Right ventricle myocardium inferior (tissue), 1 donor: Measurements from ENCODE around the gene PSMD13. TPM values are rescaled to one million over a fixed set of nuclear protein-coding genes. Genes with fewer than 3 reads are reported as not detected.
A peak's percentile ranks its signal among the peaks of the same experiment; 100 is the strongest.
"Not testable (repeated sequence)": the region's sequence is repeated elsewhere in the genome, so short reads cannot be mapped to it uniquely, and the experiment has no call there.

ENCODE experiments used
- ATAC-seq: fragments of 200-7000 bp; cut with Tn5 transposase; one replicate; pipeline ENCODE4 v1.9.1; 2020; ENCODE audit warnings: mild to moderate bottlenecking, moderate library complexity
- DNase-seq: peaks from one replicate; pipeline ENCODE4 v3.0.0; 2021; ENCODE audit errors: missing footprints
- intact Hi-C: fragments of 100-400 bp; cut with DNase I; formaldehyde crosslinking; loops from one replicate; pipeline ENCODE4 v1.11.0; 2022
- total RNA-seq: library from RNA; stranded (reverse); fragmentation: NEBNext Ultra II Directional; extraction: Animal tissue kit (Norgen Biotek cat#: 25700); gene quantifications from one replicate; pipeline ENCODE4 v1.2.1, GENCODE V29; 2021
- donor health status: DM: no; HTN: yes; CAD: no; lungs with severe emphysema.

The PSMD13 gene
- total RNA-seq, 1 donor from 2014 or later = 91.7 TPM

- peak; percentile 87 for DNase-seq
- no peak for ATAC-seq
- intact Hi-C loops = no loop called here
Measured at GRCh38 chr11:280706-281485, 44.1 kb downstream of the PSMD13 start.

GRCh38 chr11:281486-282161, 44.8 kb downstream of the PSMD13 start:
- ATAC-seq (no peak), DNase-seq (no peak)
- intact Hi-C loops = no loop called here

- no peak for DNase-seq
- intact Hi-C loops = no loop called here
- no peak for ATAC-seq
Measured at GRCh38 chr11:282171-282570, 45.4 kb downstream of the PSMD13 start.

DNA sequence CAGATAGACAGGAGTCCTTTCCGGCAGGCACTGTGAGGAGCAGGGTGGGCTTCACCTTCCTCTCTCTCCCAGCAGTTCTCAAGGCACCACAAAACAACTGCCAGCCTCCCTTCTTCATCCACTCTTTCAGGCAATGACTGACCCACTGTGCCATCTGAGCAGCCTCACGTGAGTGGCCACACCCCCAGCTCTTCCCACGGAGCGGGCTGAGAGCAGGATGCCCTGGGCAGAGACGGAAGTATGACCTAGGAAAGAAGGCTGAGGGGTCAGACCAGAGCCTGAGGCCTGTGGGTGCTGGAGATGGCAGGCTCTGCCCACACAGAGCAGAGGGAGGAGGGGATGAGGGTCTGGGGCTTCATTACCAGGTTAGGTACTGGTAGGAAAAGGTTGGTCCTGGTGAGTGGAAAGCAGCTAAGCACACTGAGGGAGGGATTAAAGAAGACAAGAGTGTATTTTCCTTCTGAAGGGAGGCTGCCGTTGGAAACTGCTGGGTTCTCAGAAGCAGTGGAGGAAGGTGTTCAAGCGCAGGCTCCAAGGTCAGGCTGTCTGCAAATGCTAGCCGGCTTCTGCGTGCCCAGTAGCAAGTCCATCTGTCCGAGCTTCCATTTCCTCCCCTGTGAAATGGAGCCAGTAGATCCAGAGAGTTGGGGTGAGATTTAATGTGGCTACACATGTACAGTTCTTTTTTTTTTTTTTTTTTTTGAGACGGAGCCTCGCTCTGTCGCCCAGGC, 46.0 kb downstream of the PSMD13 start:
- ATAC-seq (no peak), DNase-seq (no peak)

DNA sequence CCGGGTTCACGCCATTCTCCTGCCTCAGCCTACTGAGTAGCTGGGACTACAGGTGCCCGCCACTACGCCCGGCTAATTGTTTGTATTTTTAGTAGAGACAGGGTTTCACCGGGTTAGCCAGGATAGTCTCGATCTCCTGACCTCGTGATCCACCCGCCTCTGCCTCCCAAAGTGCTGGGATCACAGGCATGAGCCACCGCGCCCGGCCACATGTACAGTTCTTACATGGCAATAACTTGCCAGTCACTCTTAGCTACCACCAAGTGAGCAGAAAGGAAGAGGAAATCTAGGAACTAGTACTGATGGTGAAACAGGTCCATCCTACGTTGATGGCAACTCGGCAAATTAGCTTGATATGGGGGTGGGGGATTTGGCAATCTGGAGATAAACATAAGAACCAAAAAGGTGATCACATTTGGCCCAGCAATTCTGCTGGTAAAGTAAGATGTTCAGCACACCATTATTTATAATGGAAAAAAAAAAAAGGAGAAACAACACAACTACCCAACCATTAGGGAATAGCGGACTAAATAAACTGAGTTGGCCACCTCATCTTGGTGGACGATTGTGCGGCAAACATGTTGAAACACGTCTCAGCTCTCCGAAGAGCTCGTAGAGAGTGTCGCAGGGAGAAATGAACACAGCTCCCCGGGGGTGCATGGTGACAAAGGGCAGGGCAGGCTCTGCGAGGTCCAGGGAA, 46.8 kb downstream of the PSMD13 start:
- peak; percentile 20 for DNase-seq
- intact Hi-C loops = no loop called here
- no peak for ATAC-seq

More for the DNA sequence above, 46.0 kb downstream of the PSMD13 start:
- intact Hi-C loops = no loop called here

GRCh38 chr11:284105-285020, 47.6 kb downstream of the PSMD13 start:
- intact Hi-C loops = no loop called here
- no peak for ATAC-seq
- DNase-seq = peak; percentile 54

DNA sequence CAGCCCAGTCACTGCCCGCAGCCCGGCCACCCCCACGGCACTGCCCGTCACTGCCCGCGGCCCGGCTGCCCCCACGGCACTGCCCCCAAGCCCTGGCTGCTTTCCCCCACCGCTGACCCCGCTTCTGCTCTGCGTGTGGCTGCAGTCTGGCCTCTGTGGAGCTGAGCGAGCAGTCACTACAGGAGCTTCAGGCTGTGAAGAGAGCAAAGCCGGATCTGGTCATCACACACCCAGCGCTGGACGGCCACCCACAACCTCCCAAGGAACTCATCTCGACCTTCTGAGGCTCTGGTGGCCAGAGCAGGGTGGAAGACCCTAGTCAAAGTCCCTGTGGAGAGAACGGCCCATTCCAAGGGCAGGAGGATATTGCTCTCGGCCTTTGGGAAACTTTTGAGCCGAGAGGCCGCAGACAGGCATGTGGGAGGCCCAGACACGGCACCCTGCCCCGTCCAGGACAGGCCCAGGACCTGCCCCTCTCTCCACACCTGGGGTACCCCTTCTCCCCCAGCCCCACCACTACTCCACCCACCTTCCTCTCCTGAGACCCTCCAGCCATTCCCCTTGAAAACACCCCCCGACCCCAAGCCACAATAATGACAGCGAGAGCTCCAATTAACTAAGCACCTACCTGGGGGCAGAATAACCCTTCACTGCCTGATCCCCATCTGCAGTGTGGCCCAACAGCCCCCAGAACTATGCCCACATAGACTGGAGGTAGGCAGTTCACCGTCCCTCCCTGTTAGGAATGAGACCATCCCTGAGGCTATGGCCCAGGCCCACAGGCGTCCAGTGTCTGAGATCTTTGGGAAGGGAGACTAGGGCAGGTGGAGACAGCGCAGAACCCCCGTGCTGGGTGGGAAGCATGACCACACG, 48.5 kb downstream of the PSMD13 start:
- no peak for ATAC-seq
- intact Hi-C loops = no loop called here
- DNase-seq = peak; percentile 60

GRCh38 chr11:285894-286220, 49.1 kb downstream of the PSMD13 start:
- intact Hi-C loops = no loop called here
- DNase-seq = no peak
- ATAC-seq = no peak

- ATAC-seq, intact Hi-C loops: not testable (repeated sequence)
- DNase-seq = peak; percentile 32
Measured at GRCh38 chr11:286977-287820, 50.4 kb downstream of the PSMD13 start.

DNA sequence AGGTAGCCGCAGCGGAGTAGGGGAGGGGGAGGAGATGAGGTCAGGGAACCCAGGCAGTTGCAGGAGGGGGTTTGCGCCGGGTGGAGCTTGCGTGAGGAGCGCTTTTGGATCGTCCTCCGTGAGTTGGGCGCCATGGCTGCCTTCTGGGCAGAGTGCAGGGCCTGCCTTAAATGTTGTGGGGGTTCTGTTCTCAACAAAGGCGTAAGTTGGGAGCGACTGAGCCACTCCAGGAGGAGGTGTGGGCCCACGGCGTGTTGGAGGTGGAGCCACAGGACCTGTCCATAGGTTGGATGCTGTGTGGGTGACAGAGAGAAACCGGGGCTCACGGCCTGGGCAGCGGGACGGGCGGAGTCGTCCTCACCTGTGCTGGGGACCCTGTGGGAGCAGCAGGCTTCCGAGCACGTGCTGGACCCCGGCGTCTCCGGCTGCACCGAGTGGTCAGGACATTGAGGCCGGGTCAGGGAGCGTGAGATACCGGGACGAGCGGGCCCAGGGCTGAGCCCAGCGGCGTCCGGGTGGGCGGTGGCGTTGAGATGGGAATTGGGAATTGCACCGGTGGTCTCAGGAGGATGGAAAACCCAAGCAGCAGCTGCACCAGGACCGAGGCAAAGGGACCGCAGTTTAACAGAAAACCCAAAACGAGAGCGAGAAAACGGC, 51.2 kb downstream of the PSMD13 start:
- no peak for ATAC-seq
- intact Hi-C loops = no loop called here
- DNase-seq = peak; percentile 67

DNA sequence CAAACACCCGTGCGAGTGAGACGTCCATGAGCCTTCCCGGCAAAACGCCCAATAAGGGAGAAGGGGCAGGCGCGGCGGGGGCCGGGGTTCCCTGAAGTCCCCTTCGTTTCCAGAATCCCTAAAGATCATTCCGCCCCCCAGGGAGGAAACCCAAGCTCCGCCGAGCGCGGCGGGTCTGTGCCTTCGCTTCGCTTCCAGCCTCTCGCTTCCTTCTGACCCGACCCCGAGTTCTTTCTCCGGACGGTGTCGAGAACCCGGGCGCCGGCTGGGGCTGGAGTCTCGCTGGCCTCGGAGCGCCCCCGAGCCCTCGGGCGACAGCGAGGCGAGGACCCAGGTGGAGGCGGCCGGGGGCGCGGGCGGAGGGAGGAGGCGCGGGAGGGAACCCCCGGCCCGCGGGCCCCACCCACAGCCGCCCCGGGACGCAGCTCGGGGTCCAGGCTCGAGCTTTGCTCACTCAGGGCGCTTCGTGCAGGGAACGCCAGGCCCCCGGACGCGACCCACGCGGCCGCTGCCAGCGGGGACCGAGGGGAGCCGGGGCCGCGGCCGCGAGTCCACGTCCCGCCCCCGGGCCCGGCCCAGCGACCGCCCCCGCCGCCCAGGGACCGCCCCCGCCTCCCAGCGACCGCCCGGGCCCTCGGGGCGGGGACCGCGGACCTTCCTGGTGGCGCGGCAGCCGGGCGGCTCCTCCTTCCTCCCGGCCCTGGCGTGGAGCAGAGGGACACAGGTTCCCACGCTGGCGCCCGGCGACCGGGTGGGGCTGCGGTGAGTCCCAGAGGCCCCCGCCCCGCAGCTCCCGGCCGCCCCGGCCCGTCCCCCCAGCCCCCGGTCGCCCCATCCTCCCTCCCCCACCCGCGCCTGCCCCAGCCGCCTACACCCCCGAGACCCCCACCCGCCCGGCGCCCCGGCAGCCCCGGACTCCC, 52.0 kb downstream of the PSMD13 start, which contains the start of gene PGGHG:
PGGHG (plus strand) TSS at position 649 of the 920 bp plus-strand sequence. CDS start 691 bp downstream, outside the sequence.
- DNase-seq (peak; percentile 94), ATAC-seq (peak; percentile 83)
- intact Hi-C loops = no loop called here

DNA sequence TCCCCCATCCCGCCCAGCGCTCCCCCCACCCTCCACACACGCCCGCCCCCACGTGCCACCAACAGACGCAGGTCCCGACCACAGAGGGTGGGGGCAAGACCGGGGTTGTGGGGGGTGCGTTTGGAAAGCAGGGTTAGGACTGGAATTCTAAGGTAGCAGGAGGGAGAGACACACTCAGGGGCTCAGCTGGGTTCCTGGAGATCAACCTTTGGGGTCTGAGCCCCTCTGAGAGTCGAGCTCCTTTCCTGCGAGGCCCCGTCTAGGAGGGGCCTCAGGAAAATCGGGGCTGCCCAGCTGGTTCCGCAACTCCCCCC, 52.6 kb downstream of the PSMD13 start:
- intact Hi-C loops = no loop called here
- ATAC-seq = no peak
- DNase-seq = no peak

GRCh38 chr11:289712-290620, 53.2 kb downstream of the PSMD13 start:
- DNase-seq = peak; percentile 68

GRCh38 chr11:290621-291231, 54.0 kb downstream of the PSMD13 start:
- no peak for ATAC-seq
- intact Hi-C loops = no loop called here
- DNase-seq = peak; percentile 60

More at GRCh38 chr11:289712-290620, 53.2 kb downstream of the PSMD13 start:
- intact Hi-C loops = no loop called here
- no peak for ATAC-seq
